GM12878 (cell line): Measurements from ENCODE around the gene ASIC1. TPM values are rescaled to one million over a fixed set of nuclear protein-coding genes. Genes with fewer than 3 reads are reported as not detected.

Experiments used
- BCLAF1 ChIP-seq: fragments of 450-650 bp; IDR thresholded peaks from 2 replicates; pipeline ENCODE4 v1.6.1; 2017; ENCODE audit warnings: antibody characterized with exemption, mild to moderate bottlenecking, moderate library complexity
- E2F8 ChIP-seq: fragments of 450-650 bp; IDR thresholded peaks from 2 replicates; pipeline ENCODE4 v1.6.1; 2018; ENCODE audit warnings: mild to moderate bottlenecking, low read depth, moderate library complexity; ENCODE audit not compliant: partially characterized antibody
- EZH2 ChIP-seq: IDR thresholded peaks from 2 replicates; pipeline ENCODE4 v1.6.1; 2012; ENCODE audit warnings: low read depth, mild to moderate bottlenecking, control low read depth, inconsistent platforms, low read length, borderline replicate concordance; ENCODE audit not compliant: control insufficient read depth
- FOXK2 ChIP-seq: fragments of 450-650 bp; IDR thresholded peaks from 2 replicates; pipeline ENCODE4 v1.6.1; 2017; ENCODE audit warnings: mild to moderate bottlenecking, moderate library complexity
- GATAD2B ChIP-seq: fragments of 450-650 bp; conservative IDR thresholded peaks from 2 replicates; pipeline ENCODE4 v1.6.1; 2017; ENCODE audit warnings: low read depth, mild to moderate bottlenecking, moderate library complexity
- HDGF ChIP-seq: fragments of 450-650 bp; IDR thresholded peaks from 2 replicates; pipeline ENCODE4 v1.6.1; 2016; ENCODE audit warnings: antibody characterized with exemption
- IRF3 ChIP-seq: fragments of 450-650 bp; IDR thresholded peaks from 2 replicates; pipeline ENCODE4 v1.6.1; 2014; ENCODE audit warnings: mild to moderate bottlenecking
- NKRF ChIP-seq: fragments of 450-650 bp; conservative IDR thresholded peaks from 2 replicates; pipeline ENCODE4 v1.6.1; 2017; ENCODE audit warnings: mild to moderate bottlenecking, moderate library complexity
- PBX3 ChIP-seq: IDR thresholded peaks from 2 replicates; pipeline ENCODE4 v1.6.1; 2011; ENCODE audit warnings: mild to moderate bottlenecking, low read depth, low read length, moderate library complexity; ENCODE audit not compliant: insufficient replicate concordance
- POLR2AphosphoS2 ChIP-seq: IDR thresholded peaks from 2 replicates; pipeline ENCODE4 v1.6.1; 2011; ENCODE audit warnings: low read depth, mild to moderate bottlenecking, low read length, improper control_type of control experiment, moderate library complexity
- RELB ChIP-seq: fragments of 450-650 bp; IDR thresholded peaks from 2 replicates; pipeline ENCODE4 v1.6.1; 2017; ENCODE audit warnings: low read depth, mild to moderate bottlenecking, moderate library complexity
- SIN3A ChIP-seq: IDR thresholded peaks from 2 replicates; pipeline ENCODE4 v1.6.1; 2012; ENCODE audit warnings: low read depth, low read length, improper control_type of control experiment
- SMAD5 ChIP-seq: IDR thresholded peaks from 2 replicates; pipeline ENCODE4 v1.6.1; 2016; ENCODE audit warnings: antibody characterized with exemption, low read depth
- STAT1 ChIP-seq: fragments of 450-650 bp; conservative IDR thresholded peaks from 2 replicates; pipeline ENCODE4 v1.6.1; 2014; ENCODE audit warnings: antibody characterized with exemption, mild to moderate bottlenecking
- ZNF217 ChIP-seq: fragments of 450-650 bp; IDR thresholded peaks from 2 replicates; pipeline ENCODE4 v1.6.1; 2017; ENCODE audit warnings: antibody characterized with exemption, mild to moderate bottlenecking
- polyA plus RNA-seq, 11 experiments: library from polyadenylated mRNA; depleted of rRNA in 4 of 11; unstranded in 6 of 11; stranded (reverse) in 5 of 11; fragments of >200 nt; fragmentation: Nextera tagmentation in 4 of 11; fragmentation: Illumina TruSeq in 1 of 11; extraction: Ambion mirVana in 4 of 11; extraction: Trizol in 1 of 11; gene quantifications; 1 replicate in 1 of 11; 2 replicates in 10 of 11; pipeline versions ENCODE4 v1.2.1 to v1.2.3, GENCODE V29; 2011 to 2016; ENCODE audit warnings: inconsistent platforms in 2 of 11, missing spikeins in 2 of 11, low read depth in 1 of 11
- total RNA-seq, 4 experiments: library from RNA; depleted of rRNA in 3 of 4; stranded (reverse); fragments of >200 nt in 3 of 4; fragmentation: Illumina TruSeq in 1 of 4; extraction: Trizol in 1 of 4; gene quantifications; 2 replicates each; pipeline versions ENCODE4 v1.2.1 to v1.2.3, GENCODE V29; 2013 to 2021

The ASIC1 gene
- total and polyA plus RNA-seq, 10 of the 15 experiments (the other 5 are each of a cell fraction or from before 2014, with no cell fraction given): 0.02 to 0.28 (median 0.21) TPM; not detected in 4

- TF ChIP-seq HDGF (no peak), IRF3 (no peak), SMAD5 (no peak), EZH2 (no peak), BCLAF1 (no peak), GATAD2B (no peak), RELB (no peak), POLR2AphosphoS2 (no peak), SIN3A (no peak), ZNF217 (no peak), PBX3 (no peak), FOXK2 (no peak), NKRF (no peak), STAT1 (no peak), E2F8 (no peak)
These were observed 25.2 kb downstream of the ASIC1 start (continued) for GRCh38 chr12:50082644-50083043.
